IPS-NIHi7 (cell line): ENCODE data around the gene ZNF512.
"Not testable (repeated sequence)": the region's sequence is repeated elsewhere in the genome, so short reads cannot be mapped to it uniquely, and the experiment has no call there.

Source experiments
- DNase-seq: peaks from one replicate; pipeline ENCODE4 v3.0.0; 2012; ENCODE audit warnings: mixed read lengths; ENCODE audit errors: extremely low spot score

The ZNF512 gene

DNA sequence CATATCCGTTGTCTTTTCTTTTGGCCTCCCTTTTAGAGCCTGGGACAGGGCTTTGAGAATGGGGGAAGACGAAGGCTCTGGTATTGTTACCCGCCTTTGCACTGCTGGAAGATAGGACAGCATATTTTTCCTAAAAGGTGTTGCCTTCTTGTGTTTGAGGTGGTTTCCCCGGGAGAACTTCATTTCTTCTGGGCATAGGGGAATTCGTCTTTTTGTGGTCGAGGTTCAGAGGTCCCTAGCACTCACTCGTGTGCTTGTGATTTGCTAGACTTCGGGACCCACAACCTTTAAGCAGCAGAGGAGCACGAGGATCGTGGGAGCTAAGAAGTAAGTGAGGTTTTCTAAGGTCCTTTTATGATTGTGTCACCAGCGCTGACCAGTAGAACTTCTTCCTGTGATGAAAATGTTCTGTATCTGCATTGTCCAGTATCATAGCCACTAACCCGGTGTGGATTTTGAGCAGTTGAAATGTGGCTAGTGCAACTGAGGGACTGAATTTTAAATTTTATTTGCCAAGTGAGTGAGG is 611 bp downstream of the ZNF512 start:
- DNase-seq, result no peak

DNA sequence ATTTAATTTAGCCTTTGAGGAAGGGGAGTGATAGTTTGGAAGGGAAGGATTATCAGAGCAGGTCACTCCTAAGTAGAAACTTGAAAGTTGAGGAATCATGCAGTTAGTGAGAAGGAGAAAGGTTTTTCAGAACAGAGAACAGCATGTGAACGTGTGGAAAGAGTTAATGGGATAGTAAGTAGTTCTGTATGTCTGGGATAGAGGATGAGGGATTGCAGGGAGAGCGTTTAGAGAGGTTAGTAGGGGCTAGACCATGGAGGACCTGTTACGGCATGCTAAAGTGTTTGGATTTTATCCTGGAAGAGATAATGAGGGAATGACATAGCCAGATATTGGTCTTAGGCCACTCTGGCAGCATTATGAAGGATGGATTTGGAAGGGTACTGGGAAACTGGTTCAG is 1.8 kb downstream of the ZNF512 start:
- no peak for DNase-seq

DNA sequence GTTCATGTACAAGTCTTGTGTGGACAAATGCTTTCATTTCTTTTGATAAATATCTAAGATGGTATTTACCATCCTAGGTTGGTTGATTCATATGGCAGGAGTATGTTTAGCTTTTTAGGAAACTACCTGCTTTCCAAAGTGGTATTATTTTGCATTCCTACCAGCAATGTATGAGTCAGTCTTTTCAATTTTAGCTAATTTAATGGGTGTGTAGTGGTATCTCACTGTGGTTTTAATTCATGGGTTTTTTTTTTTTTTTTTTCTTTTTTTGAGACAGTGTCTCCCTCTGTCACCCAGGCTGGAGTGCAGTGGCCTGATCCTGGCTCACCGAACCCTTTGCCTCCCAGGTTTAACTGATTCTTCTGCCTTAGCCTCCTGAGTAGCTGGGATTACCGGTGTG is 4.2 kb downstream of the ZNF512 start:
- no peak for DNase-seq

DNA sequence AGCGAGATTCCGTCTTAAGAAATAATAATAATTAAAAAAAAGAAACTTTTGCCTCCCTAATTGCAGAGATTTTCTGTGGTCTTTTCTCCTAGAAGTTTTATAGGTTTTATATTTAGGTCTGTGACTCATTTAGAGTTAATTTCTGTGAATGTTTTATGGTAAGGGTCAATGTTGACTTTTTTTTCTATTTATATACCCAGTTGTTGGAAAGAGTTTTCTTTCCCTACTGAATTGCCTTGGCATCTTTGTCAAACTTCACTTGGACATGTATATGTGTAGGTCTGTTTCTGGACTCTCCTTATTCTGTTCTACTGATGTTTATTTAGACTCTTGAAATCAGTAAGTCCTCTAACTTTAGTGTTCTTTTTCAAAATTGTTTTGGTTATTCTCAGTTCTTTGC is 5.5 kb downstream of the ZNF512 start:
- DNase-seq, result no peak

DNA sequence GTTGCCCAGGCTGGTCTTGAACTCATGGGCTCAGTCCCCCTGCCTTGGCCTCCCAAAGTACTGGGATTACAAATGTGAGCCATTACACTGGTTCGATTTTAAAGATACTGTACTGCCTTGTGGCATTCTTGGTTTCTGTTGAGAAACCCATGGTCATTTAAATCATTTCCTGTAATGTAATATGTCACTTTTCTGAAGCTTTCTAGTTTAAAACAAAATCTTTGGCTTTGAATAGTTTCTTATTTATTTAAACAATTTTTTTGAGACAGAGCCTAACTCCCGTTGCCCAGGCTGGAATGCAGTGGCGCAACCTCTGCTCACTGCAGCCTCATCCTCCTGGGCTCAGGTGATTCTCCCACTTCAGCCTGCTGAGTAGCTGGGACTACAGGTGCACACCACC is 8.9 kb downstream of the ZNF512 start:
- DNase-seq, result no peak

DNA sequence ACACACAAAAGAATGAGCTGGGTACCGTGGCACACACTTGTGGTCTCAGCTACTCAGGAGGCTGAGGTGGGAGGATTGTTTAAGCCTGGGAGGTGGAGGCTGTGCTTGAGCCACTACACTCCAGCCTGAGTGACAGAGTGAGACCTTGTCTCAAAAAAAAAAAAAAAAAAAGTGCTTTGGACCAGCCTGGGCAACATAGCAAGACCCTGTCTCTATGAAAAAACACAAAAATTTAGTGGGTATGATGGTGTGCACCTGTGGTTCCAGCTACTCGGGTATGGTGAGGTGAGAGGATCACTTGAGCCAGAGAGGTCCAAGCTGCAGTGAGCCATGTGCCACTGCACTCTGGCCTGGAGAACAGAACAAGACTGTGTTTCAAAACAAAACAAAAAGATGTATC is 10.4 kb downstream of the ZNF512 start:
- no peak for DNase-seq

DNA sequence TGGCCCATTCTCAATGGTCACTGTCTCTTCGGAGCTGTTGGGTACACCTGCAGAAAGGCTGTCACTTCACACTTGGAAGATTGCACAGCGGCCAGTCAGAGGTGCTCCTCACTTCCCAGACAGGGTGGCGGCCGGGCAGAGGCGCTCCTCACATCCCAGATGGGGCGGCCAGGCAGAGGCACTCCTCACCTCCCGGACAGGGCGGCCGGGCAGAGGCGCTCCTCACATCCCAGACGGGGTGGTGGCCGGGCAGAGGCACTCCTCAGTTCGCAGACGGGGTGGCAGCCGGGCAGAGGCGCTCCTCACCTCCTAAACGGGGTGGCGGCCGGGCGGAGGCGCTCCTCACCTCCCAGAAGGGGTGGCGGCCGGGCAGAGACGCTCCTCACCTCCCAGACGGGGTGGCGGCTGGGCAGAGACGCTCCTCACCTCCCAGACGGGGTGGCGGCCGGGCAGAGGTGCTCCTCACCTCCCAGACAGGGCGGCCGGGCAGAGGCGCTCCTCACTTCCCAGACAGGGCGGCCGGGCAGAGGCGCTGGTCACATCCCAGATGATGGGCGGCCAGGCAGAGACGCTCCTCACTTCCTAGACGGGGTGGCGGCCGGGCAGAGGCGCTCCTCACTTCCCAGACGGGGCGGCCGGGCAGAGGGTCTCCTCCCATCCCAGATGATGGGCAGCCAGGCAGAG is 11.3 kb downstream of the ZNF512 start:
- DNase-seq, result not testable (repeated sequence)

DNA sequence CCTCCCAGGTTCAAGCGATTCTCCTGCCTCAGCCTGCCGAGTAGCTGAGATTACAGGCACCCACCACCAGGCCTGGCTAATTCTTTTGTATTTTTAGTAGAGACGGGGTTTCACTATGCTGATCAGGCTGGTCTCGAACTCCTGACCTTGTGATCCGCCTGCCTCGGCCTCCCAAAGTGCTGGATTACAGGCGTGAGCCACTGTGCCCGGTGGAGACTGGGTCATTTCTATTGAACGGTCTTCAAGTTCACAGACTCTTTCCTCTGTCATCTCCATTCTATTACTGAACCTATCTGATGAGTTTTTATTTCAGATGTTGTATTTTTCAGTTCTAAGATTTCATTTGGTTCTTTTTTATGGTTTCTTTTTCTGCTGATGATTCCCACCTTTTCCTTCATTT is 12.6 kb downstream of the ZNF512 start:
- not testable (repeated sequence) for DNase-seq

DNA sequence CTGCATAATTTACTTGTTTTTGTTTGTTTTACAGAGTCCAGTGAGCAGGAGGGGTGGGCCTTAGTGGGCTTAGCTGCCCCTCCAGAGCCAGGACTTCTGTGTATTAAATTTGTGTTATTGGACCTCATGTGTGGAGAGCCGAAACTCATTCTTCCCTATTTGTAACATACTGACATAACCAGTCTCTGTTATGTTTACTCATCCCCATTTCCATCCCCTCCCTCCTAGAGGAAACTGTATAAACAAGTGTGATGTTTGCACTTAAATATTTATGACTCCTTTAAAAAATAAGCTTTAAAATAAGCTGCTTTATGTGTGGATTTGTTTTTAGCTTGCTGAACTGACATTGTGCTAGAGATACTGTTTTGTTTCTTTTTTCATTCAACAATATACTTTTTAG is 13.8 kb downstream of the ZNF512 start:
- DNase-seq, result no peak

DNA sequence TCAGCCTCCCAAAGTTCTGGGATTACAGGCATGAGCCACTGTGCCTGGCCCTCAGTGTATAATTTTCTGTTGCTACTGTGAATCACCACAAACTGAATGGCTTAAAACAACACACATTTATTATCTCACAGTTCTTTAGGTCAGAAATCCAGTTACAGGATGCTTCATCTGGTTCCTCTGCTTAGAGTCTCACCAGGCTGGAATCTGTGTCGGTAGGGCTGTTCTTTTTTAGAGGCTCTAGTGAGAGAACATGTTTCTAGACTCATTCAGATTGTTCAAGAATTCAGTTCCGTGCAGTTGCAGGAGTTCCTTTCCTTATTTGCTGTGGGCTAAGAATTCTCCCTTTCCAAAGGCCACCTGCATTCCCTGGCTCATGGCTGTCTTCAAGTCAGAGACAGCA is 23.8 kb downstream of the ZNF512 start:
- no peak for DNase-seq

DNA sequence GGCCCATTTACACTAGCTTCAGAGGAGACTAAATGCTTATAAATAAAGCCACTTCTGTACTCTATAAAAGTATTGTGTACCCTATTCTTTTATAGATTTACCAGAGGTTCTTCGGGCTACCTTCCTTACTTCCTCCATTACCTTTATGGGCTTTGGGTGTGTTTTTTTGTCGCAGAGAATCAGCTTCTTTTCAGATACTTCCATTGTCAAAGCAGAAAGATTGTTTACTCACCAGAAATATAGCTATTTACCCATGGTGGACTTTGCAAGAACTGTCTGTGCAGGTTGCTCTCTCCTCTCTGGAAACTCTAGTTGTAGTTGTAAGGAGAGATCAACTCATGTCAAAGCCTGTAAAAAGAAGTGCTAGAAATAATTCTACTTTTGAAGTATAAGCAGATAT is 31.1 kb downstream of the ZNF512 start:
- no peak for DNase-seq

DNA sequence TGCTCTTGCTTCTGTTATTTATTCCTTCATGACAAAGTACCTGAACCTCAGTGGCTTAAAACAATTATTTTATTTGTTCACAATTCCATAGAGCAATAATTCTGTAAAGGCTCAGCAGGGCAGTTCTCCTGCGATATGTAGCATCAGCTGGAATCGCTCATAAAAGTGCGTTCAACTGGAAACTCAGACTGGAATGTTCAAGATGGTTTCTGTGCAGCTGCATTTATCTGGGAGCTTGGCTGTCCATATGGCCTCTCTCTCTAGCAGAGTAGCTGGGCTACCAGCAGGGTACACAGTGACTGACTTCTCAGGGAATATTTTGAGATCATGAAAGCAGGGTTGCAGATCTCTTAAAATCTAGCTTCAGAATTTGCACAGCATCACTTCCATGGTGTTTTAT is 32.5 kb downstream of the ZNF512 start:
- DNase-seq, result no peak

DNA sequence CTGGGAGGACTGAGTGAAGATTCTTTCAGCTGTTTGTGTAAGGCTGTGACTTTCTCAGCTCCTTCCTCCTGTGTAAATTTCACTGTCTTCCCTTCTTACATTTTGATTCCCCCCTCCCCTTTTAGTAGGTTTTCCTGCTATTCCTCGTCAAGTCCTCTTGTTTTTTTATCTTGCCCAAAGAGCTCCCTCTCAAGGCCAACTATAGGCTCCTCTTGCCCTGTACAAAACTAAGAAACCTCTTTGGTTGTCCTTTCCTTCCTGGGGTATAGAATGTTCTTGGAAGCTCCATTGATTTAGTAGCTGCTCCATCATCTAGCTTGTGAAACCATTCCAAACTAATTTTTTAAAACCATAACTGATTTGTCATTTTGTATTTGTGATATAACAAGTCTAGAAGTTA is 38.7 kb downstream of the ZNF512 start:
- peak; percentile 26 for DNase-seq

DNA sequence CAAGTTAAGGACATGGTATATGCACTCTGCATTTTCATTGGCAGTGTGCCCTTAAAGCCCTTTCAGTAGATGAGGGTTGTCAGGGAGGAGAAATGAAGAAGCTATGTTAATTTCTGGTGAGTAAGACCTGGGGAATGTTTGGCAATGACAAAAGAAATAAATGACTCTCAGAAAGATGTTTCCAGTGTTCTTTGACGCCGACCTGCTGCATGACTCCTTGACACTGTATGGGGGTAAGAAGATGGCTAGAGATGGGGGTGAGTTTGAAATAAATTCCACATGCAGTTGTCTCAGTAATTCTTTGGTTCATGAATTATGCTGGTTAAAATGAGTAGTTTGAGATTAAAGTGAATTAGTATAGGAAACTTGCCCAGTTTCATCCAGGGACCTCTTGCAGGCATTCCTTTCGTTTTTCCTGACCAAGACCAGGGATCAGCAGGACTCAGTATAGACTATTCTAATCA is 40.1 kb downstream of the ZNF512 start:
- peak; percentile 24 for DNase-seq

DNA sequence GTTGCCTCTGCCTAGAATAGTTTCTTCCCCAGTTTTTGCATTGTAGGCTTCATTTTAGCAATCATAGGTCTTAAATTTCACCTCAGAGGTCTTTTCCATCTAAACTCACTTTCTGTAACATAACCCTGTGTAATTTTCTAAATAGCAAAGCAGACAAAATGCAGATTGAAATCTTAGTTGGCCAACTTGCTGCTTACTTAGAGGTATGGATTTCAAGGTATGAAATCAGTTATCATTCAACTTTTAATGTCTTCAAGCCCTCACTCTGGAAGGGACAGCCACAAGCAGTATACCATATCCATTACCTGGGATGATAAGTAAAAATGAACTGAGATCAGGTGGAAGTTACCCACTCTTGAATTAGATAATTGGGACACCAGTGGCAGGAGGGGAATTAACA is 42.1 kb downstream of the ZNF512 start:
- no peak for DNase-seq

DNA sequence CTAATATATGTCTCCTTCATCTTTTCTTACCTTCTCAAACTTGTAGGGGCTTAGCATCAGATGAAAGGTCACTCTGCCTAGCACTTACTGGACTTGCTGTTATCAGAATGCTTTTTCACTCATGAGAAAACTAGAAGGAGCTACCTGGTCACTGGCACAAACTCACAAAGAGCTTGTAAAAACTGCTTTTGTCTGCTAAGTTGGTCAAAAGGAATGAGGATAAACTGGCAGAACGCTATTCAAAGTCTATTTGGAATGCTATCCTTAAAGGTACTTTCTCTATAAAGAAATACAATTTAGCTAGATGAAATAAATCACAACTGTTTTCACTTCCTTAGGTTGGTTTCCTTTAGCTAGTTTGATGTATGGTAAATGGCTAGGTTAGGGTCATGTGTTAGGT is 43.5 kb downstream of the ZNF512 start:
- DNase-seq, result not testable (repeated sequence)

DNA sequence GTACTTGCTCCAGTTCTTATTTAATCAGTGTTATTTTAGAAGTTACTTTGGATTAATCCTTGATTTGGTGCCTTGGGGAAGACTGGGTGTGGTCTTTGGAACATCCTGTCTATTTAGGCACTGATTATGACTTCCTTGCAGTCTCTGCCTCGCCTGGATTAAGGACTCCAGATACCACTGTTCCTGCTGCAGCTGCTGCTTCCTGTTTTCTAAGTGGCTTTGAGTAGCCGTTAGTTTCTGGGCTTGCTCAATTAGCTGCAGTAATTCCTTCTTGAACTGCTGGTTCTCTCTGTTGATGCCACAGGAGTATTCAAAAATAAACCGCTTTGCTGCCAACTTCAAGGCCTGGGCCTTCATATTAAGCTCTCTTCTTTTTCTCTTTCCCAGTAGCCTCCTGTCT is 44.1 kb downstream of the ZNF512 start:
- not testable (repeated sequence) for DNase-seq

DNA sequence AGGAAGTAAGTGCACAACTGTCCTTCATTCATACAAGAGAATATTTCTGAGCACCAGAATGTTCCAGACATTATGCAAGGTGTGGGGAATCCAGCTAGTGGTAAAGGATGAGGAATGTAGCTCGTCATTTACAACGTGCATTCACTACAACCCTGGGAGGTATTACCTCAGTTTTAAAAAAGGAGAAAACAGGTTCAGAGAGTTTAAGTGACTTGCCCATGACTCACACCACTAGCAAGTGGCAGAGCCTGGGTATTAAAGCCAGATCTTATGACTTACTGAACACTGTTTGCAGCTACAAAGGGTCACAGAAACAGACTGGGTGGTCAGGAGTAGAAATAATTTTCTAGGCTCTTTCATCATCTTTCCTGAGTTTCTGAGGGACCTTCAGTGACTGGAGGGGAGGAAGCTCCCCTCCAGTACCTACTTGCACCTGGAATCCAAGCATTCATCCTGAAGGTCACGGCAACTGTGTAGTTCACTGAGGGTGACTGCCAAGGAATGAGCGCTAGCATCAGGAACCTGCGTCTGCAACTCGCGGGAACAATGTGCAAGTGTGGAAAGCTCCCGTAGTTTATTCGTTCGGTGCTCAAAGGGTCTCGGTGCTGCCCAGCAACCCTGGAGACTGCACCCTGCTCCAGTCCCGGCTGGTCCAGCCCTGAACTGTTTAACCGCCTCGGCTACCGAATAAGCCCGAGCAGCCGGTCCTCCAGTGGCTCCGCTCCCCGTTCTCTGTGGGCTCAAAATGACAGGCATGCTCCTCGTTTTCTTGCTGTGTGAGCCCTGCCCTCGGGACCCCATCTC is 45.3 kb downstream of the ZNF512 start:
- no peak for DNase-seq

DNA sequence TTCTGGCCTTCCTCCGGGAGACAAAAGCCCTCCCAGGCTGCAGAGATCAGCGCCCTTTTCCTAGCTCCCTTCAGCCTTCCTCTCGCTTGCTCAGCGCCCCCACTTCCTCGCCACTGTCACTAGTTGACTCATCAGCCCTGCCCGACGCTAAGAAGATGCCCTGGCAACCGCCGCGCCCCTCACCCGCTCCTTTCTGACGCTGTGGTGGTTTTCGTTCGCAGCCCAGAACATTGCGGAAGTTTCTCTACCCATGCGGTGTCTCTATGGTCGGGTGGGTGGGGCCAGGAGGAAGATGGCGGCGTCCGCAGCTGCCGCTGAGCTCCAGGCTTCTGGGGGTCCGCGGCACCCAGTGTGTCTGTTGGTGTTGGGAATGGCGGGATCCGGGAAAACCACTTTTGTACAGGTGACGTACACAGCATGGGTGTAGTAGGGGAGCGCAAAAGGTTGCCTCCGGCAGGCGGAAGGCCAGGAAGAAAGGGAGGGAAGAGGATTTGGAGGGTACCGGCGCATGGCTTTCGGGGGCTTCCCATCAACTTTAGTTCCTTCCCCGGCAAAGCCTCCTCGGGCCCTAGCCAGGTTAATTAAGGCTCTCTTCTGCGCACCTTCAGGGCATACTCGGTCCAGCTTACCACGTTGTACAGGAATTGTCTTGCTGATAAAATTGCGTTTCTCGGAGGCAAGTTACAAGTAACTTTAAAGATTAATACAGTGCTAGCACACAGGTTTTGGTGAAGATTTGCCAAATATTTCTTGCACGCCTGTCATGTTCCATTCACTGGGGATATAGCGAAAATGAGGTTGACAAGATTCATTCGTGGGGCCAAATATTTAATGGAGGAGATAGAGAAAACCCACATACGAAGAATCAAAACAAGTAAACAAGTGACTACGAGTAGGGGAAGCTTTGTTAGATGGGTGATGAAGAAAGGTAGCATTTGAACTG is 46.2 kb downstream of the ZNF512 start, which contains the start of the genes CCDC121 and GPN1:
CCDC121 (minus strand) TSS at position 246 of the 943 bp plus-strand sequence. CDS start 1,213 bp downstream, outside the sequence.
GPN1 (plus strand) TSS at position 284 of the 943 bp plus-strand sequence; CDS start at position 293, 9 bp downstream.
- DNase-seq, result peak; percentile 93

DNA sequence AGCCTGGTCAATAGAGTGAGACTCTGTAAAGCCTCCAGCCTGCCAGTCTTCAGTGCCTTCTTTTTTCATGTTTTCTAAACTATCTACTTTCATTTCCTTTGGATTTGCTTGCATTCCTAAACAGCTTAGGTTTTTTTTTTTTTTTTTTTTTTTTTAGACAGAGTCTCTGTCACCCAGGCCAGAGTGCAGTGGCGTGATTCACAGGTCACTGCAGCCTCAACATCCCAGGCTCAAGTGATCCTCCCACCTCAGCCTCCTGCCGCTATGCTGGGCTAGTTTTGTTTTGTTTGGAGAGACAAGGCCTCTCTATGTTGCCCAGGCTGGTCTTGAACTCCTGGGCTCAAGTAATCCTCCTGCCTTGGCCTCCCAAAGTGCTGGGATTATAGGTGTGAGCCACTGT is 47.4 kb downstream of the ZNF512 start:
- not testable (repeated sequence) for DNase-seq

DNA sequence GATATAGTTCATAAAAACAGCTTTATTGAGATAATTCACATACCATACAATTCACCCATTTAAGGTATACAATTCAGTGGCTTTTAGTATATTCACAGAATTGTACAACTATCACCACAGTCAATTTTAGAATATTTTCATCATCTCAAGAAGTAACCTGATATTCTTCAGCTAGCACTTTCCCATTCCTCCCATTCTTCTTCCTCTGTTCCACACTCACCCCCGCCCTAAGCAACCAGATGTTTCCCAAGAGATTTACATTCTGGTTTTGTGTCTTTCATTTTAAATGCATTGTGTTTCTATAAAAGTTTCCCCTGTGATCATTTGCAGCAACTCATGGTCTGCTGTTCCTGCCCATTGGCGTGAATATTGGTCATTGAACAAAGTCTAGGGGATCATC is 51.4 kb downstream of the ZNF512 start:
- DNase-seq, result no peak

DNA sequence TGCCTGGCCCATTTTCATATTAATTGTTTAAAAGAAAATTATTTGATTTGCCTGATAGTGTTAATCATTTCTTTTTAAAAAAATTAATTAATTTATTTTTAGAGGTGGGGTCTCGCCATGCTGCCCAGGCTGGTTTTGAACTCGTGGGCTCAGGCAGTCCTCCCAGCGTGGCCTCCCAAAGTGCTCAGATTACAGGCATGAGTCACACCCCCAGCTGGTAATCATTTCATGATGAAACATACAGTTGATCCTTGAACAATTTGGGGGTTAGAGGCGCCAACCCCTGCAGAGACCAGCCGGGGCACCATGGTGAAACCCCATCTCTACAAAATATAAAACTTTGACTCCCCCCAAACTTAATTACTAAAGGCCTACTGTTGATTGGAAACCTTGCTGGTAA is 53.9 kb downstream of the ZNF512 start:
- no peak for DNase-seq
